ENCODE measurements around the gene THRA.

The THRA gene

GRCh38 chr17:40038882-40039513, 23.8 kb upstream of the THRA start:
- H3K27ac ChIP-seq, result no peak overlapping the region
- TF ChIP-seq, protein P1, sequence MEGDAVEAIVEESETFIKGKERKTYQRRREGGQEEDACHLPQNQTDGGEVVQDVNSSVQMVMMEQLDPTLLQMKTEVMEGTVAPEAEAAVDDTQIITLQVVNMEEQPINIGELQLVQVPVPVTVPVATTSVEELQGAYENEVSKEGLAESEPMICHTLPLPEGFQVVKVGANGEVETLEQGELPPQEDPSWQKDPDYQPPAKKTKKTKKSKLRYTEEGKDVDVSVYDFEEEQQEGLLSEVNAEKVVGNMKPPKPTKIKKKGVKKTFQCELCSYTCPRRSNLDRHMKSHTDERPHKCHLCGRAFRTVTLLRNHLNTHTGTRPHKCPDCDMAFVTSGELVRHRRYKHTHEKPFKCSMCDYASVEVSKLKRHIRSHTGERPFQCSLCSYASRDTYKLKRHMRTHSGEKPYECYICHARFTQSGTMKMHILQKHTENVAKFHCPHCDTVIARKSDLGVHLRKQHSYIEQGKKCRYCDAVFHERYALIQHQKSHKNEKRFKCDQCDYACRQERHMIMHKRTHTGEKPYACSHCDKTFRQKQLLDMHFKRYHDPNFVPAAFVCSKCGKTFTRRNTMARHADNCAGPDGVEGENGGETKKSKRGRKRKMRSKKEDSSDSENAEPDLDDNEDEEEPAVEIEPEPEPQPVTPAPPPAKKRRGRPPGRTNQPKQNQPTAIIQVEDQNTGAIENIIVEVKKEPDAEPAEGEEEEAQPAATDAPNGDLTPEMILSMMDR (conservative IDR thresholded peaks at IDR 0.05), result peak; percentile 73
- TF ChIP-seq ZFX (IDR thresholded peaks at IDR 0.05), result no peak

DNA sequence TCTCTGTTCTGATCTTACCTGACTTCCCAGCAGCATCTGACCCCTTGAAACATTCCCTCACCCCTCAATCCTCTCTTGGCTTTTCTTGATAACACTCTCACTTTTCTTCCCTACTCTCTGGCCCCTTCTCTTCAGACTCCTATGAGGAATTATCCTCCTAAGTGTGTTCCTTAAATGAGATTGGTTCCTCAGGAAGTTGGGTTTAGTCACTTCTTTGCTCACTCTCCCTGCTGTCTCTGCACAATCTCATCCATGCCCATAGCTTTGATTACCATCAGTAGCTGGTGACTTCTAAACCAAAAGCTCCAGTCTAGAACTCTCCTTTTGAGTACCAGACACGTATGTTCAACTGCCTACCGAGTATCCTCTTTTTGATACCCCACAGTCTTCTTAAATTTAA, 21.6 kb upstream of the THRA start:
- no peak overlapping the region for H3K27ac ChIP-seq
- TF ChIP-seq ZFX (IDR thresholded peaks at IDR 0.05), result no peak
- TF ChIP-seq, protein P1 (conservative IDR thresholded peaks at IDR 0.05), result no peak

- no peak for TF ChIP-seq ZFX (IDR thresholded peaks at IDR 0.05)
- TF ChIP-seq, protein P1 (conservative IDR thresholded peaks at IDR 0.05), result no peak
- H3K27ac ChIP-seq, result no peak overlapping the region
Measured at GRCh38 chr17:40056379-40057015, 6.3 kb upstream of the THRA start.

DNA sequence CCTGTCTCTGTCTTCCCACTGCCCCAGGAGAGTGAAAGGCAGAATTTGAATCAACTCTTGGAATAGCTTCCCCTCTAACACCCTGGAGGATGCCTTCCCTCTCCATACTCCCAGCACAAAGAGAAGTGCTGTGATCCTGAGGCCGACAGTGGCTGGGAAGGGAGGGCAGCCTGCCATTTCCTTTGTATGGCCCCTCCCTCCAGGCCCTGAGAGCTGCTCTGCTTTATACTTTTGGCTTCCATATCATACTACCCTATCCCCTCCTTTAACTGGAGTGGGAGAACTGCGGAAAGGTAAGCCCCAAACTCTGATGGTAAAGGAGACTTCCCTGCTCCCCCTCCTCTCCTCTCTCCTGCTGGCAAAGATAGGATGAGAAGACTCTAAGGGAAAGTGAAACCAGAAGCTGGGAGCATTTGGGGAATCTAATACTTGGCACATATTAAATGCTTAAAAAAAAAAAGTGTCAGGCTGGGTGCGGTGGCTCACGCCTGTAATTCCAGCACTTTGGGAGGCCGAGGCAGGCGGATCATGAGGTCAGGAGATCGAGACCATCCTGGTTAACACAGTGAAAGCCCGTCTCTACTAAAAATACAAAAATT, 4.5 kb upstream of the THRA start:
- TF ChIP-seq ZFX (IDR thresholded peaks at IDR 0.05), result no peak
- TF ChIP-seq, protein P1 (conservative IDR thresholded peaks at IDR 0.05), result no peak

DNA sequence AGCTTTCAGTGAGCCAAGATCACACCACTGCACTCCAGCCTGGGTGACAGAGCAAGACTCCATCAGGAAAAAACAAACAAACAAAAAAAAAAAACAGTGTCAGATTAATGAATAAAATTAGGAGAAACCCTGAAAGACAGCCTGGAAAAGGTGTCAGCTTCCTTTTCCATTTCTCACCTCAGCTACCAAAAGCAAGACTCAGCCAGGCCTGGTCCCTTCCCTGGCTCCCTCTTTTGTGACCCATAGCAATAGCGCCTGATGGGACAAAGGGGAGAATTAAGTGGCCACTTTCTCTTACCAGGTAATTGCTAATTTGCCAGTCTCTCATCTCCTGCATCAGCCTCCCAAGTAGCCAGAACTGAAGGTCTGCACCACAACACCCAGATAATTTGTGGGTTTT, 3.9 kb upstream of the THRA start:
- H3K27ac ChIP-seq, result no peak overlapping the region
- TF ChIP-seq, protein P1 (conservative IDR thresholded peaks at IDR 0.05), result no peak
- no peak for TF ChIP-seq ZFX (IDR thresholded peaks at IDR 0.05)

More for the DNA sequence above, 4.5 kb upstream of the THRA start:
- H3K27ac ChIP-seq, result no peak overlapping the region

DNA sequence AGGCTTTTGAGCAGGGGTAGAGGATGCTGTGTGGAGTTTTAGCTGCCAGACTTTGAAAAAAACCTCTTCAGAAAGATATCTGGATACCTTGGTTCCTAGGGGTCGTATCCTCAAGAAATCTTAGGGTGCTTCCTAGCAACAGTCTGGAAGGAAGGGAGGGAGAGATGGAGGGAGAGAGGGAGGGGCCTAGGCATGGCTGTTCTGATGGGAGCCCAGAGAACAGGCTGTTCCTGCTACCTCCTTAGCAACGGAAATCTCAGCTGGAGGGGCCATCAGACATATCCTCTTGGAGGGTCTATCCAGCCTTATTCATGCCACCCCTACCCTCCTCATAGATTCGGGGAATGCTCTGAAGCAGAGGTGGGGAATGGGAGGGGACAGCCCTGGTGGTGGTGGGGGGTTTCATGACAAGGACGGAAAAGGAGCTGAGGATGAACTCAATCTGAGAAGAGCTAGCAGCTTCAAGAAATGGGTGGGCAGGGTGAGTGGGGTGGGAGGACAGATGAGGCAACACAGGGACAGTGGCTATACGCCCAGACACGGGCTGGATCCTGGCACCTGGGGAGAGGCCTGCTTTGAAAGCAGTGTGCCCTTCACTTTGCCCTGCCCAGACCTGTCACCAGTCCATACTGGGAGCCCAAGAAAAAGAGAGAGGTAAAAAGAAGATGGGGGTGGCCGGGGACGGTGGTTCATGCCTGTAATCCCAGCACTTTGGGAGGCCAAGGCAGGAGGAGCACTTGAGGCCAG, 2.9 kb upstream of the THRA start:
- H3K27ac ChIP-seq, result no peak overlapping the region
- TF ChIP-seq, protein P1 (conservative IDR thresholded peaks at IDR 0.05), result no peak
- TF ChIP-seq ZFX (IDR thresholded peaks at IDR 0.05), result no peak

Data from C4-2B (cell line).